Cardiac muscle cell (in vitro differentiated cells and primary cell): Measurements from ENCODE around the gene FOXO4. TPM values are rescaled to one million over a fixed set of nuclear protein-coding genes. Genes with fewer than 3 reads are reported as not detected.

ENCODE experiments used
- DNase-seq, 2 donors: peaks; one replicate each; pipeline versions ENCODE4 v3.0.0 to v3.0.0-alpha.2; 2010 to 2017; ENCODE audit warnings: low read depth in 1 of 2, low spot score in 1 of 2
- H3K27ac ChIP-seq: fragments of 200-600 bp; sonication (generic); 2 replicates; pipeline ENCODE4 v1.5.1; 2016
- H3K27me3 ChIP-seq: fragments of 200-600 bp; sonication (generic); 2 replicates; pipeline ENCODE4 v1.6.0; 2016; ENCODE audit warnings: control low read depth
- H3K36me3 ChIP-seq: fragments of 200-600 bp; sonication (generic); 2 replicates; pipeline ENCODE4 v1.5.1; 2016; ENCODE audit warnings: control low read depth
- H3K4me1 ChIP-seq: fragments of 200-600 bp; sonication (generic); 2 replicates; pipeline ENCODE4 v1.8.1; 2017; ENCODE audit warnings: low read depth, mild to moderate bottlenecking, mixed run types
- H3K4me3 ChIP-seq: fragments of 200-600 bp; sonication (generic); 2 replicates; pipeline ENCODE4 v1.5.1; 2016; ENCODE audit warnings: mild to moderate bottlenecking
- H3K9me3 ChIP-seq: fragments of 200-600 bp; sonication (generic); 2 replicates; pipeline ENCODE4 v1.5.1; 2017; ENCODE audit warnings: low read depth, mild to moderate bottlenecking, control low read depth
- polyA plus RNA-seq: library from polyadenylated mRNA; unstranded; fragments of >200 nt; fragmentation: Nextera tagmentation; extraction: Ambion mirVana; gene quantifications from 2 replicates; pipeline ENCODE4 v1.2.1, GENCODE V29; 2016
- total RNA-seq: library from RNA; depleted of rRNA; stranded (reverse); fragments of >200 nt; gene quantifications from 2 replicates; pipeline ENCODE4 v1.2.3, GENCODE V29; 2016
- TF ChIP-seq, protein P1 (sequence below): IDR thresholded peaks from 2 replicates; pipeline ENCODE4 v1.5.1; 2012; ENCODE audit warnings: low read depth, mild to moderate bottlenecking, low read length

The FOXO4 gene
- total and polyA plus RNA-seq, 2 experiments from 2014 or later, result 7.8 to 24.2 TPM

DNA sequence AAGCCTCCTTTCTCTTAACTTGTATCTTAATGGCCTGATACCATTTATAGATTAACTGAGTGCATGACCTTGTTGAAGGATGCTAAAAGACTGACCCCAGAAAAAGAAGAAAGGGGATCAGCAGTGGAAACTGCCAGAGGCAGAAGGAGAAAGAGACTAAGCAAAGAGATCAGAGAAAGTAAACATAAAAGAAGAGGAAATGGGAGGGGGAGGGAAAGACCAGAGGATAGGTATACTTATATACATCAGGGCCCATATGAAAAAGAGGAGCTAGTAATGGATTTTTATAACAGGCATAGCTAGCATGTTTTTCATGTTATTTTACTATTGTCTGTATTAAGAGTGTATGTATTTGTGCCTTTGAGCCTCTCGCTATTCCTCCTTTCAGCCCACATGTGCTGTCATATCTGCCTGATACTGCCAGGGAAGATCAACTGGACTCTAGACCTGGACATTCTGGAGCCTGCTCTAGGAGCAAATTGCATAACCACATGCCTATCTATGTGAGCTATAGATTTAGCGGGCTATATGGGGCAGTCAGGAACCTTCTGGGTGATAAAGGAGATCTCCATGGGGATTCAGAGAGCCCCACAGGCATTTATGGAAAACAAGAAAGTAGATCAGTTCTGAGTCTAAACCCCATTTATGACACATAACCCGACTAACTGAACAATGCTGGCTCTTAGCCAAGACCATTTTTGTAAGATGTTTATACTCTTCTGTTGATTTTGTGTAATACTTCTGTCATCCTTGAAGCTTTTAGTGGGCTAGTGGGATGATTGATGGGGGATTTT lies 14.1 kb upstream of the FOXO4 start:
- TF ChIP-seq, protein P1, sequence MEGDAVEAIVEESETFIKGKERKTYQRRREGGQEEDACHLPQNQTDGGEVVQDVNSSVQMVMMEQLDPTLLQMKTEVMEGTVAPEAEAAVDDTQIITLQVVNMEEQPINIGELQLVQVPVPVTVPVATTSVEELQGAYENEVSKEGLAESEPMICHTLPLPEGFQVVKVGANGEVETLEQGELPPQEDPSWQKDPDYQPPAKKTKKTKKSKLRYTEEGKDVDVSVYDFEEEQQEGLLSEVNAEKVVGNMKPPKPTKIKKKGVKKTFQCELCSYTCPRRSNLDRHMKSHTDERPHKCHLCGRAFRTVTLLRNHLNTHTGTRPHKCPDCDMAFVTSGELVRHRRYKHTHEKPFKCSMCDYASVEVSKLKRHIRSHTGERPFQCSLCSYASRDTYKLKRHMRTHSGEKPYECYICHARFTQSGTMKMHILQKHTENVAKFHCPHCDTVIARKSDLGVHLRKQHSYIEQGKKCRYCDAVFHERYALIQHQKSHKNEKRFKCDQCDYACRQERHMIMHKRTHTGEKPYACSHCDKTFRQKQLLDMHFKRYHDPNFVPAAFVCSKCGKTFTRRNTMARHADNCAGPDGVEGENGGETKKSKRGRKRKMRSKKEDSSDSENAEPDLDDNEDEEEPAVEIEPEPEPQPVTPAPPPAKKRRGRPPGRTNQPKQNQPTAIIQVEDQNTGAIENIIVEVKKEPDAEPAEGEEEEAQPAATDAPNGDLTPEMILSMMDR, result no peak
- H3K9me3 ChIP-seq, result no peaks in the 10 kb centered on the region
- H3K27me3 ChIP-seq, result no peaks in the 10 kb centered on the region
- no peaks in the 10 kb centered on the region for H3K36me3 ChIP-seq
- no peak overlapping the region for H3K4me3 ChIP-seq
- H3K27ac ChIP-seq, result no peak overlapping the region
- DNase-seq, result peak in 1 of 2 donors; percentile 63
- no peaks in the 10 kb centered on the region for H3K4me1 ChIP-seq

DNA sequence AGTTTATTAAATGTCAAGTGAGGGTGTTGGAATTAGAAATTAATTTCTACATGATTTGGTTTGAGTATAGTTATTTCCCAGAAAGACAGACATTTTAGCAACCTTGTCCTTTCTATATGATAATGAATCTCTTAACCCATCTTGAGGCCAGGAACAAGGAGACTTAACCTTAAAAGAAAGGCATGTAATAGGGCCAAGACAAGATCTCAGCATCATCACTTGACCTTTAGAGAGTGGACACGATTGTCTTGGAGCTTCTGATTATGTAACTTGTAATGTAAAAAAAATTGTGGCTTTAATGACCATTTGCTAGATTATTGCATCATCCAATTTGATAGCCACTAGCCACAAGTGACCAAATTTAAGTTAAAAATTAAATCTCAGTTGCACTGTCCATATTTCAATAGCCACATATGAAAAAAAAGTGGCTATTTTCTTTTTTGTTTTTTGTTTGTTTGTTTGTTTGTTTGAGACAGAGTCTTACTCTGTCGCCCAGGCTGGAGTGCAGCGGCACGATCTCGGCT lies 13.5 kb upstream of the FOXO4 start:
- TF ChIP-seq, protein P1, result no peak

DNA sequence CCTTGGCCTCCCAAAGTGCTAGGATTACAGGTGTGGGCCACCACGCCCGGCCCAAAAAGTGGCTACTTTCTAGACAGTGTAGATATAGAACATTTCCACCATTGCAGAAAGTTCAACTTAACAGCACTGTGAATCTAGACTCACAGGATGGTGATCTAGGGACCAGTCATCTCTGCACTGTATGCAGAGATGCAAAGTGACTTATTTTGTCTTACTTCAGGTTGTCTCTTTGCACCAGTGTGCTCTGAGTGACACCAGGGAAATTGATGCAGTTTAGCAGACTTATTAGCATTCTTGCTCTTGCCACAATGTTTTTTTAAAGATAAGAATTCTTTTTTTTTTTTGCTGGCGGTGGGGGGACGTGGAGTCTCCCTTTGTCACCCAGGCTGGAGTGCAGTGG lies 12.8 kb upstream of the FOXO4 start:
- Histone ChIP-seq H3K4me1 (no peaks in the 10 kb centered on the region), H3K9me3 (no peaks in the 10 kb centered on the region), H3K36me3 (no peaks in the 10 kb centered on the region), H3K27me3 (no peaks in the 10 kb centered on the region), H3K27ac (no peak overlapping the region), H3K4me3 (no peak overlapping the region)
- TF ChIP-seq, protein P1, result no peak
- DNase-seq, result no peak

More for the DNA sequence above, 13.5 kb upstream of the FOXO4 start:
- Histone ChIP-seq H3K9me3 (no peaks in the 10 kb centered on the region), H3K4me3 (no peak overlapping the region), H3K4me1 (no peaks in the 10 kb centered on the region), H3K27me3 (no peaks in the 10 kb centered on the region), H3K36me3 (no peaks in the 10 kb centered on the region), H3K27ac (no peak overlapping the region)
- DNase-seq, result no peak

DNA sequence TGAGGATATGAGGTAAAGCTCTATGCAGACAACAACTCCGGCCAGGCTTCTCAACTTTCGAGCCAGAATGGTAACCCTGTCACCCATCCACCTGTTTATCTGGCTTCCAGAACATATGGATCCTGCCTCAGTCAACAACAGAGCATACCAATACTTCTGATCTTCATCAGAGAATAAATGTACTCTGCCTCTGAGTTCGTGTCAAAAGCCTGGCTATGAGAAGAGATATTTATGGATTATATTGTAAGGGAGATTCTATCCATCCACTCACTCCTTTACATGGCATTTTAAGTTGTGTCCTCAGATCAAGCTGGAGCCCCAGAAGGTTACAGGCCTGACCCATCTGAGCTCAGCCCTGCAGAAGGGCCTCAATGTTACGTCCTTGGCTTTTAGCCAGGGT lies 9.8 kb upstream of the FOXO4 start:
- Histone ChIP-seq H3K27me3 (no peaks in the 10 kb centered on the region), H3K27ac (no peak overlapping the region), H3K36me3 (no peaks in the 10 kb centered on the region), H3K4me3 (no peak overlapping the region), H3K9me3 (no peaks in the 10 kb centered on the region), H3K4me1 (no peaks in the 10 kb centered on the region)
- TF ChIP-seq, protein P1, result no peak
- DNase-seq, result no peak

DNA sequence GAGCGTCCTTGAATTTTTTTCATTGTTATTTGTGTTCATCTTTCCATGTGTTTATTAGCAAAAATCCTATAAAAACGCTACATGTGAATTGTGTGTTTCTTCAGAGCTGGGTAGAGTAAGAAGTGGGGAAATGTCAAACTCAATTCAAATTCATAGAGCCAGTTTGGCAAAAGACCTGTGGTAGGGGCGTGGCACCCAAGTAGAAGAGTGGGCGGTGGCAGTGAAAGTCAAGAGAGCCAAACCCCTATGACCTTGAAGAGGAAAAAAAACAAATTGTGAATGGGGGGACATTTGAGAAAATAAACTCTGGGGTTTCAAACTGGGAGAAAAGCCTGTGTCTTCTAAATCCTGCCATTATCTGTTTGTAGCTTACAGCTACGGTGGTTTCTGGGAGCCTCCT lies 4.4 kb upstream of the FOXO4 start:
- no peak overlapping the region for H3K27ac ChIP-seq
- no peak overlapping the region for H3K4me3 ChIP-seq
- H3K4me1 ChIP-seq, result no peaks in the 10 kb centered on the region
- H3K36me3 ChIP-seq, result no peaks in the 10 kb centered on the region
- TF ChIP-seq, protein P1, result no peak
- H3K27me3 ChIP-seq, result no peaks in the 10 kb centered on the region
- DNase-seq, result no peak
- H3K9me3 ChIP-seq, result no peaks in the 10 kb centered on the region
